Heart left ventricle (tissue), 13 donors: ENCODE results near the gene TH.

Source experiments
- CTCF ChIP-seq, 12 donors: fragments of 200-600 bp; sonication (generic) in 4 of 12; IDR thresholded peaks; one replicate each; pipeline versions ENCODE4 v1.5.0 to v1.8.0; 2018 to 2022; ENCODE audit warnings: antibody characterized with exemption in 12 of 12, mild to moderate bottlenecking in 5 of 12
- POLR2A ChIP-seq, 2 donors: fragments of 450-650 bp; IDR thresholded peaks; one replicate each; pipeline ENCODE4 v1.6.1; 2017; ENCODE audit warnings: antibody characterized with exemption in 2 of 2, mild to moderate bottlenecking in 2 of 2, moderate library complexity in 2 of 2
- donor health status: ischemic (EF 13 %, LVEDD 7.1; RV severe dilation, severe dysfunction).
- donor health status: DM: no; HTN: yes; CAD: no.
- donor health status: DM: no; HTN: no; CAD: no.
- donor health status: ischemic (EF 25% LVEDD 6.9; RV normal size, moderate dysfunction).
- donor health status: ischemic (EF 25% LVEDD 5.7; RV mildly dilated, moderate dysfunction).
- donor health status: ischemic (EF 35%, LVEDD 5.7; RV mildly dilated, moderate dysfunction).
- donor health status: nonischemic (EF 11% LVEDD 7.7; RV severe dilation, severe dysfunction).
- donor health status: DM: yes; HTN: yes; CAD: no.
- donor health status: PGD.
- donor health status: ischemic (EF 29% LVEDD 5.4; RV normal size, mild dysfunction).
- donor health status: nonischemic (EF 23%, LVEDD 6.1; RV moderate dilation, normal function).

- no peak for TF ChIP-seq POLR2A (IDR thresholded peaks at IDR 0.05)
- no peak for TF ChIP-seq CTCF (IDR thresholded peaks at IDR 0.05)
Observed at GRCh38 chr11:2160736-2161259, 10.8 kb downstream of the TH start, which contains the start of gene INS.
